ENCODE measurements around the gene PDZD4. TPM values are rescaled to one million over a fixed set of nuclear protein-coding genes. Genes with fewer than 3 reads are reported as not detected.

The PDZD4 gene
- total and polyA plus RNA-seq, 2 experiments from 2014 or later, result 30.5 to 230 TPM

DNA sequence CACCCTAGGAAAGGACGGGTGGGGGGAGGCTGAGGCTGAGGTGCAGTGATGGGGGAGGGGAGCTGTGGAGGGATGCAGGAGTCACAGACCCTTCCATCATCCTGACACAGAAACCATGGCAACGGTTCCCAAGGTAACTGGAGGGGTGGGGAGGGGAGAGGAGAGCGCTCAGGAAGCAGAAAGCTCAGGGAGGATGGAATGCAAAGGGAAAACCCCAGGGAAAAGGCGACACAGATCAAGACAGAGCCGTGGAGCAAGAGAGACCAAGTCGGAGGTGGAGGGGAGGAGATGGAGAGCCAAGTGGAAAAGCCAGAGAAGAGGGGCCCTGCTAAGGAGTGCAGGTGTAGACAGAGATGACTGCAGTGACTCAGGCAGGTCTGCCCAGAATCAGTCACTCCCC is 41.1 kb upstream of the PDZD4 start:
- Histone ChIP-seq H3K4me1 (ENCODE audit: insufficient read depth) (peaks cover 8% of the 10 kb centered on the region; the same call in 1 of the 2 replicates), H3K4me3 (no peak overlapping the region), H2AFZ (no peak overlapping the region), H3K79me2 (replicated peaks; ENCODE audit: insufficient read depth) (no peaks in the 10 kb centered on the region), H3K27ac (ENCODE audit: low read depth) (no peak overlapping the region), H3K36me3 (ENCODE audit: insufficient read depth) (no peaks in the 10 kb centered on the region), H3K4me2 (no peak overlapping the region), H3K27me3 (ENCODE audit: insufficient read depth) (no peaks in the 10 kb centered on the region), H3K9me2 (ENCODE audit: insufficient read depth) (no peaks in the 10 kb centered on the region), H4K20me1 (replicated peaks; ENCODE audit: insufficient read depth) (no peaks in the 10 kb centered on the region), H3F3A (replicated peaks; ENCODE audit: low read depth) (no peaks in the 10 kb centered on the region)
- DNase-seq (ENCODE audit: low spot score) (peak; percentile 50), ATAC-seq (no peak)
- Mint-ChIP-seq H3K27me3 (ENCODE audit: insufficient read depth, low read depth, poor library complexity) (peaks cover 5% of the 10 kb centered on the region), H3K36me3 (ENCODE audit: low read depth) (peaks cover 17% of the 10 kb centered on the region), H3K9me3 (no peaks in the 10 kb centered on the region; the same call in 2 of the 3 replicates), H3K27ac (no peak overlapping the region), H3K4me3 (no peak overlapping the region), H3K4me1 (peaks cover 38% of the 10 kb centered on the region)
- TF ChIP-seq EZH2phosphoT487 (IDR thresholded peaks at IDR 0.05; ENCODE audit: unreplicated experiment) (no peak), EZH2 (IDR thresholded peaks at IDR 0.05; ENCODE audit: low read depth, unreplicated experiment) (no peak), STAT1 (IDR thresholded peaks at IDR 0.05; ENCODE audit: unreplicated experiment) (no peak), JUNB (IDR thresholded peaks at IDR 0.05; ENCODE audit: unreplicated experiment) (no peak), CREB1 (CRISPR knock-in tag; IDR thresholded peaks at IDR 0.05; ENCODE audit: low read depth) (no peak), ZNF114 (CRISPR knock-in tag; IDR thresholded peaks at IDR 0.05) (no peak), ZNF331 (CRISPR knock-in tag; IDR thresholded peaks at IDR 0.05; ENCODE audit: low read depth) (no peak), POLR2AphosphoS5 (IDR thresholded peaks at IDR 0.05; ENCODE audit: low read depth) (no peak), NANOG (IDR thresholded peaks at IDR 0.05; ENCODE audit: borderline replicate concordance) (no peak)
- TF ChIP-seq, protein P1, sequence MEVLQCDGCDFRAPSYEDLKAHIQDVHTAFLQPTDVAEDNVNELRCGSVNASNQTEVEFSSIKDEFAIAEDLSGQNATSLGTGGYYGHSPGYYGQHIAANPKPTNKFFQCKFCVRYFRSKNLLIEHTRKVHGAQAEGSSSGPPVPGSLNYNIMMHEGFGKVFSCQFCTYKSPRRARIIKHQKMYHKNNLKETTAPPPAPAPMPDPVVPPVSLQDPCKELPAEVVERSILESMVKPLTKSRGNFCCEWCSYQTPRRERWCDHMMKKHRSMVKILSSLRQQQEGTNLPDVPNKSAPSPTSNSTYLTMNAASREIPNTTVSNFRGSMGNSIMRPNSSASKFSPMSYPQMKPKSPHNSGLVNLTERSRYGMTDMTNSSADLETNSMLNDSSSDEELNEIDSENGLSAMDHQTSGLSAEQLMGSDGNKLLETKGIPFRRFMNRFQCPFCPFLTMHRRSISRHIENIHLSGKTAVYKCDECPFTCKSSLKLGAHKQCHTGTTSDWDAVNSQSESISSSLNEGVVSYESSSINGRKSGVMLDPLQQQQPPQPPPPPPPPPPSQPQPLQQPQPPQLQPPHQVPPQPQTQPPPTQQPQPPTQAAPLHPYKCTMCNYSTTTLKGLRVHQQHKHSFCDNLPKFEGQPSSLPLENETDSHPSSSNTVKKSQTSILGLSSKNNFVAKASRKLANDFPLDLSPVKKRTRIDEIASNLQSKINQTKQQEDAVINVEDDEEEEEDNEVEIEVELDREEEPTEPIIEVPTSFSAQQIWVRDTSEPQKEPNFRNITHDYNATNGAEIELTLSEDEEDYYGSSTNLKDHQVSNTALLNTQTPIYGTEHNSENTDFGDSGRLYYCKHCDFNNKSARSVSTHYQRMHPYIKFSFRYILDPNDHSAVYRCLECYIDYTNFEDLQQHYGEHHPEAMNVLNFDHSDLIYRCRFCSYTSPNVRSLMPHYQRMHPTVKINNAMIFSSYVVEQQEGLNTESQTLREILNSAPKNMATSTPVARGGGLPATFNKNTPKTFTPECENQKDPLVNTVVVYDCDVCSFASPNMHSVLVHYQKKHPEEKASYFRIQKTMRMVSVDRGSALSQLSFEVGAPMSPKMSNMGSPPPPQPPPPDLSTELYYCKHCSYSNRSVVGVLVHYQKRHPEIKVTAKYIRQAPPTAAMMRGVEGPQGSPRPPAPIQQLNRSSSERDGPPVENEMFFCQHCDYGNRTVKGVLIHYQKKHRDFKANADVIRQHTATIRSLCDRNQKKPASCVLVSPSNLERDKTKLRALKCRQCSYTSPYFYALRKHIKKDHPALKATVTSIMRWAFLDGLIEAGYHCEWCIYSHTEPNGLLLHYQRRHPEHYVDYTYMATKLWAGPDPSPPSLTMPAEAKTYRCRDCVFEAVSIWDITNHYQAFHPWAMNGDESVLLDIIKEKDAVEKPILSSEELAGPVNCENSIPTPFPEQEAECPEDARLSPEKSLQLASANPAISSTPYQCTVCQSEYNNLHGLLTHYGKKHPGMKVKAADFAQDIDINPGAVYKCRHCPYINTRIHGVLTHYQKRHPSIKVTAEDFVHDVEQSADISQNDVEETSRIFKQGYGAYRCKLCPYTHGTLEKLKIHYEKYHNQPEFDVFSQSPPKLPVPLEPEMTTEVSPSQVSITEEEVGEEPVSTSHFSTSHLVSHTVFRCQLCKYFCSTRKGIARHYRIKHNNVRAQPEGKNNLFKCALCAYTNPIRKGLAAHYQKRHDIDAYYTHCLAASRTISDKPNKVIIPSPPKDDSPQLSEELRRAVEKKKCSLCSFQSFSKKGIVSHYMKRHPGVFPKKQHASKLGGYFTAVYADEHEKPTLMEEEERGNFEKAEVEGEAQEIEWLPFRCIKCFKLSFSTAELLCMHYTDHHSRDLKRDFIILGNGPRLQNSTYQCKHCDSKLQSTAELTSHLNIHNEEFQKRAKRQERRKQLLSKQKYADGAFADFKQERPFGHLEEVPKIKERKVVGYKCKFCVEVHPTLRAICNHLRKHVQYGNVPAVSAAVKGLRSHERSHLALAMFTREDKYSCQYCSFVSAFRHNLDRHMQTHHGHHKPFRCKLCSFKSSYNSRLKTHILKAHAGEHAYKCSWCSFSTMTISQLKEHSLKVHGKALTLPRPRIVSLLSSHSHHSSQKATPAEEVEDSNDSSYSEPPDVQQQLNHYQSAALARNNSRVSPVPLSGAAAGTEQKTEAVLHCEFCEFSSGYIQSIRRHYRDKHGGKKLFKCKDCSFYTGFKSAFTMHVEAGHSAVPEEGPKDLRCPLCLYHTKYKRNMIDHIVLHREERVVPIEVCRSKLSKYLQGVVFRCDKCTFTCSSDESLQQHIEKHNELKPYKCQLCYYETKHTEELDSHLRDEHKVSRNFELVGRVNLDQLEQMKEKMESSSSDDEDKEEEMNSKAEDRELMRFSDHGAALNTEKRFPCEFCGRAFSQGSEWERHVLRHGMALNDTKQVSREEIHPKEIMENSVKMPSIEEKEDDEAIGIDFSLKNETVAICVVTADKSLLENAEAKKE (CRISPR knock-in tag; IDR thresholded peaks at IDR 0.05), result no peak
- TF ChIP-seq, protein P2, sequence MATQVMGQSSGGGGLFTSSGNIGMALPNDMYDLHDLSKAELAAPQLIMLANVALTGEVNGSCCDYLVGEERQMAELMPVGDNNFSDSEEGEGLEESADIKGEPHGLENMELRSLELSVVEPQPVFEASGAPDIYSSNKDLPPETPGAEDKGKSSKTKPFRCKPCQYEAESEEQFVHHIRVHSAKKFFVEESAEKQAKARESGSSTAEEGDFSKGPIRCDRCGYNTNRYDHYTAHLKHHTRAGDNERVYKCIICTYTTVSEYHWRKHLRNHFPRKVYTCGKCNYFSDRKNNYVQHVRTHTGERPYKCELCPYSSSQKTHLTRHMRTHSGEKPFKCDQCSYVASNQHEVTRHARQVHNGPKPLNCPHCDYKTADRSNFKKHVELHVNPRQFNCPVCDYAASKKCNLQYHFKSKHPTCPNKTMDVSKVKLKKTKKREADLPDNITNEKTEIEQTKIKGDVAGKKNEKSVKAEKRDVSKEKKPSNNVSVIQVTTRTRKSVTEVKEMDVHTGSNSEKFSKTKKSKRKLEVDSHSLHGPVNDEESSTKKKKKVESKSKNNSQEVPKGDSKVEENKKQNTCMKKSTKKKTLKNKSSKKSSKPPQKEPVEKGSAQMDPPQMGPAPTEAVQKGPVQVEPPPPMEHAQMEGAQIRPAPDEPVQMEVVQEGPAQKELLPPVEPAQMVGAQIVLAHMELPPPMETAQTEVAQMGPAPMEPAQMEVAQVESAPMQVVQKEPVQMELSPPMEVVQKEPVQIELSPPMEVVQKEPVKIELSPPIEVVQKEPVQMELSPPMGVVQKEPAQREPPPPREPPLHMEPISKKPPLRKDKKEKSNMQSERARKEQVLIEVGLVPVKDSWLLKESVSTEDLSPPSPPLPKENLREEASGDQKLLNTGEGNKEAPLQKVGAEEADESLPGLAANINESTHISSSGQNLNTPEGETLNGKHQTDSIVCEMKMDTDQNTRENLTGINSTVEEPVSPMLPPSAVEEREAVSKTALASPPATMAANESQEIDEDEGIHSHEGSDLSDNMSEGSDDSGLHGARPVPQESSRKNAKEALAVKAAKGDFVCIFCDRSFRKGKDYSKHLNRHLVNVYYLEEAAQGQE (IDR thresholded peaks at IDR 0.05; ENCODE audit: unreplicated experiment), result no peak
- TF ChIP-seq, protein P3, sequence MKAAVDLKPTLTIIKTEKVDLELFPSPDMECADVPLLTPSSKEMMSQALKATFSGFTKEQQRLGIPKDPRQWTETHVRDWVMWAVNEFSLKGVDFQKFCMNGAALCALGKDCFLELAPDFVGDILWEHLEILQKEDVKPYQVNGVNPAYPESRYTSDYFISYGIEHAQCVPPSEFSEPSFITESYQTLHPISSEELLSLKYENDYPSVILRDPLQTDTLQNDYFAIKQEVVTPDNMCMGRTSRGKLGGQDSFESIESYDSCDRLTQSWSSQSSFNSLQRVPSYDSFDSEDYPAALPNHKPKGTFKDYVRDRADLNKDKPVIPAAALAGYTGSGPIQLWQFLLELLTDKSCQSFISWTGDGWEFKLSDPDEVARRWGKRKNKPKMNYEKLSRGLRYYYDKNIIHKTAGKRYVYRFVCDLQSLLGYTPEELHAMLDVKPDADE (IDR thresholded peaks at IDR 0.05), result no peak
- TF ChIP-seq, protein P4, sequence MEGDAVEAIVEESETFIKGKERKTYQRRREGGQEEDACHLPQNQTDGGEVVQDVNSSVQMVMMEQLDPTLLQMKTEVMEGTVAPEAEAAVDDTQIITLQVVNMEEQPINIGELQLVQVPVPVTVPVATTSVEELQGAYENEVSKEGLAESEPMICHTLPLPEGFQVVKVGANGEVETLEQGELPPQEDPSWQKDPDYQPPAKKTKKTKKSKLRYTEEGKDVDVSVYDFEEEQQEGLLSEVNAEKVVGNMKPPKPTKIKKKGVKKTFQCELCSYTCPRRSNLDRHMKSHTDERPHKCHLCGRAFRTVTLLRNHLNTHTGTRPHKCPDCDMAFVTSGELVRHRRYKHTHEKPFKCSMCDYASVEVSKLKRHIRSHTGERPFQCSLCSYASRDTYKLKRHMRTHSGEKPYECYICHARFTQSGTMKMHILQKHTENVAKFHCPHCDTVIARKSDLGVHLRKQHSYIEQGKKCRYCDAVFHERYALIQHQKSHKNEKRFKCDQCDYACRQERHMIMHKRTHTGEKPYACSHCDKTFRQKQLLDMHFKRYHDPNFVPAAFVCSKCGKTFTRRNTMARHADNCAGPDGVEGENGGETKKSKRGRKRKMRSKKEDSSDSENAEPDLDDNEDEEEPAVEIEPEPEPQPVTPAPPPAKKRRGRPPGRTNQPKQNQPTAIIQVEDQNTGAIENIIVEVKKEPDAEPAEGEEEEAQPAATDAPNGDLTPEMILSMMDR (conservative IDR thresholded peaks at IDR 0.05; ENCODE audit: low read depth in 2 of 2), result no peak

Measured in GM23338 (cell line).